COR-L47 (cell line): Measurements from ENCODE around the gene FBXW11.

Experiments used
- DNase-seq: peaks from one replicate; lab custom pipeline; 2025; lab: John Stamatoyannopoulos, UW

Gene FBXW11

GRCh38 chr5:172015346-172015745, 8.9 kb upstream of the FBXW11 start:
- DNase-seq = no peak

DNA sequence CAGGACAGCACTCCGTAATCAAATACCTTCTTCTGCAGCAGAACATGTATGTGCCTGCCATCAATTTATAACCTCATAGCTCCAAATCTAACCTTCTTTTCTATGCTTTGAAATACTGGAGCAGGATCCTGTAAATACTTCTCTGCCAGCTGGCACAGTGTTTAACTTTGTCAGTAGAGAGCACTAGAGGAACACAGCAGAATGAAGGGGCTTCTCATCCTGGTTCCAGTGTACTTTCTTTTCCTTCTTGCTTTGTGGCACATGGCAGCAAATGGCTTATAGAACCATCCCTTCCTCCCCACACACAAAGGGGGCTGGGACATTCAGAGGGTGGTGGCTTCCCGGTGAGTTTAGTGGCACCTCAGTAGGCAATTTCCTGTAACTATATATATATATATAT, 3.8 kb upstream of the FBXW11 start:
- no peak for DNase-seq

DNA sequence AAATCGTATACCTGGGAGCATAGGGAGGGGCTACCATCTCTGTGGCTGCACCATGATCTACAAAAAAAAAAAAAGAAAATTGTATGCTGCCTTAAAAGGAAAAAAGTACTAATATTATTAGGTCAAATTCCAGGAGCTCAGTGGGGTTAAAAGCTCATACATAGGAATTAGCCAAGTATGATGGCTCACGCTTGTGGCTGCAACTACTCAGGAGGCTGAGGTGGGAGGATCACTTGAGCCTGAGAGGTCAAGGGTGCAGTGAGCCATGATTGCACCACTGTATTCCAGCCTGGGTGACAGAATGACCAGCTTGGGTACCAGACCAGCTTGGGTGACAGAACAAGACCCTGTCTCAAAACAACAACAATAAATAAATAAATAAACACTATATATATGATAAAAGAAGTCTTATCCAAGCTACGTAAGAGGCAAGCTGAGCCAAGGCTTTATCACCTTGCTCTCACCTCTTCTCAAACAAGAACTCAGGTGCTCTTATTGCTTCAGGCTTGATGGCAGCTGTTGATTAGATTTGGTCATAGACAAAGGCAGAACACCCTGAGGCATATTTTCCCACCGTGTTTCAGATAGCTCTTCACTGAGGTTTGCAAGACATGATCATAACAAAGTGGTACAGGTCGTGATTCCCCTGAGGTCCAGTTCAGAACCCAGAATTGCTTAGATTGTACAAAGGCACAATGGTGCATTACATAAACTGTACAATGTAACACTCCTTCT, 3.3 kb upstream of the FBXW11 start:
- no peak for DNase-seq

- DNase-seq = no peak
Measured at GRCh38 chr5:172008689-172009141, 2.3 kb upstream of the FBXW11 start.

- DNase-seq = no peak
Measured at GRCh38 chr5:172008111-172008455, 1.6 kb upstream of the FBXW11 start.

GRCh38 chr5:172007175-172008110, 1.0 kb upstream of the FBXW11 start:
- DNase-seq = no peak

DNA sequence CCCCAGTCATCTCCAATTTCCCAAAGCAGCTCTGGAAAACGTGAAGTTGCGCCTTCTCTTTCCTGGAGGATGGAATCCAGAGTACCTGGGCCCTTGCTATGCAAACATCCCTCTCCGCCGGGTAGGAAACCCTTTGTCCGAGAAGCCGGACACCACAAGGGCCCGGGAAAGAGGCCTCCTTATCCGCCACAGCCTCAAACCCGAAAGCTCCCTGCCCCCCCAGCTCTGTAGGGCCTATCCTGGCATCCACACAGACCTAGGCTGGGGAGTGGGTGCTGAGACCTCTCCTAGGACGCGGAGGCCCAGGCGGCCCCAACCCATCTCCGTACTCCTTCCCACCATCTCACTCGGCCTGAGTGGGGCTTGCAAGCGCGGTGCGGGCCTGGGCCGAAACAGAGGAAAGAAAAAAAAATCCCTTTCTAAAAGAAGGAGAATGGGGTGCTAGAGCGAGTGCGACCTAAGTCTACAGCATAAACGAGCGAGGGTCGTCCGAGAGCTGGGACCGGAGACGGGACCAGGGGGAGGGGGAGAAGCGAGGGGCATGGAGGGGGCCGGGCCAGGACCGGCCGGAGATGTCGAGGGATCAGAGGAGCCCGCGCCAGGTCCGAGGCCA, 624 bp downstream of the FBXW11 start:
- DNase-seq = peak; percentile 15

DNA sequence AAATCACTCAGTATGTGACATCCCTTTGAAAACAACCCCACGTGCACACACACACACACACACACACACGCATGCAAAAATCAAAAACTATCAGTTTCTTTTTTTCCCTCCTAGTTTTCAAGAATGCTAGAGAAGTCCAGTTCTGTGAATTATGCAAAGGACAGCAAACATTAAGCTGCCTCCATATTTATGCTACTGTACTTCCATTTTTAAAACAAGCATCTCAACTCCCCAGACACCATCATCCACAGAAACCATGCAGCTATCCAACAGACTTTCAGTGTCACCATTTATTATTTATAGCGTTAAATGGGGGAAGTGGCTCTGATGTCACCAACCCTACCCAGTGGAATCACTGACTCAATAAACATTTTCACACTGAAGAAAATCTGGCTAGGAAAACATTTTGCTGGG, 1.6 kb downstream of the FBXW11 start:
- DNase-seq = no peak

- no peak for DNase-seq
Measured at GRCh38 chr5:172003746-172004145, 2.7 kb downstream of the FBXW11 start.

DNA sequence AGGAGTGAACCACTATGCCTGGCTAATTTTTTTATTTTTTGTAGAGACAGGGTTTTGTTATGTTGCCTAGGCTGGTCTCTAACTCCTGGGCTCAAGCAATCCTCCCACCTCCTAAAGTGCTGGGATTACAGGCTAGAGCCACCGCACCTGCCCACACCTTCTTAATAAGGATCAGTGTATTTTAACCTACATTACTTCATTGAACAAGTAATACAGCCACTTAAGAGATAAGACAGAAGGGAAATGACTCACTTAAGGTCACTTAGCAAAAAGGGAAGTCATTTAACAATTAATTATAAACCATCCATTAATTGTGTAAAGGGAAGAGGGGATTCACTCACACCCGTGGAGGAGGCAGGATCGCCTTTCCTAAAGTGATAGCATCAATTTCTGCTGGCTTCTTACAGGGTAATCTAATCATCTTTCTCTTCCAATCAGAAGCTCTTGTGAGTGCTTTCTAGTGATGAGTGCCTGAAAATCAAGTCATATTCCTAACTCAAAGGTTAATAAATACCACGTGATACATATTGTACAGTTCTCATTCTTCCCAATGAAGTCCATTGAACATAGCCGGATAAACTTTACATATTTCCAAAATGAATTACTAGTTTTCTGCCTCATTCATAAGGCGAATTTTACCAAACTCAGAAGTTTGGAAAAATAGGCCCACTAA, 3.5 kb downstream of the FBXW11 start:
- no peak for DNase-seq

- no peak for DNase-seq
Measured at GRCh38 chr5:172002310-172002709, 4.1 kb downstream of the FBXW11 start.

GRCh38 chr5:171999877-172000276, 6.6 kb downstream of the FBXW11 start:
- DNase-seq = no peak

- DNase-seq = no peak
Measured at GRCh38 chr5:171999100-171999499, 7.3 kb downstream of the FBXW11 start.

- no peak for DNase-seq
Measured at GRCh38 chr5:171997011-171997410, 9.4 kb downstream of the FBXW11 start.

DNA sequence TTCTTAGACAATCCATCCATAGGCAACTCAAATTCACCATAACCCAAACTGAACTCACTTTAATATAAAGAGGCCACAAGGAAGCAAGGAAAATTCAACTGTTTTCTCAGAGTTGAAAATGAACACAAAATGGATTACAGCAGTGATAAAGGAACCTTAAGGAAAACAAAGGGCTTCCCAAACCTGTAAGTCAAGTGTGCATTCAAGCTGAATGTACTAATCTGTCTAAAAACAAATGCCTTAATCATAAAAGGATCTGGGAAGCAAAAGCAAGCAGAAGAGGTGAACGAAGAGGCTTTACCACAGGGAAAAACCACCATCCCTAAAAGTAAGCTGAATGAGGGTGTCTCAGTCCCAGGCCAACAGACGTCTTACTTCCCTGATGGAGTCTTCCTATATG, 13.6 kb downstream of the FBXW11 start:
- DNase-seq = no peak

DNA sequence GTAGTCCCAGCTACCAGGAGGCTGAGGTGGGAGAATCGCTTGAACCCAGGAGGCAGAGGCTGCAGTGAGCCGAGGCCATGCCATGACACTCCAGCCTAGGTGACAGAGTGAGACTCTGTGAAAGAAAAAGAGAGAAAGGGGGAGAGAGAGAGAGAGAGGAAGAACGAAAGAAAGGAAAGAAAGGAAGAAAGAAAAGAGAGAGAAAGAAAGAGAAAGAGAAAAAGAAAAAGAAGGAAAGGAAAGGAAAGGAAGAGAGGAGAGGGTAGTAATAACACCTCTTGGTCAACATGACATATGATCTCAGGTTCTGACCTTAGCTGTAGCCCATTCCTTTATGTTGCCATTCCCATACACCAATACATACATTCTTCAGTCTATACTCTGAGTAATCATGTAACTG, 14.1 kb downstream of the FBXW11 start:
- DNase-seq = no peak

DNA sequence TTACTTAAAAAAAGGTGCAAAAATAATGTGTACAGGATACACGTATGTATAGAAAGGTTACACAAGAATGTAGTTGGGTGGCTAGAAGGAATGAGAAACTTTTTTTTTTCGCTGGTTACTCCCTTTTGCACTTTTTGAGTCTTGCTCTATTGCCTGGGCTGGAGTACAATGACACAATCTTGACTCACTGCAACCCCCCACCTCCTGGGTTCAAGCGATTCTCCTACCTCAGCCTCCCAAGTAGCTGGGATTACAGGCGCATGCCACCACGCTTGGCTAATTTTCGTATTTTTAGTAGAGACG, 15.8 kb downstream of the FBXW11 start:
- DNase-seq = no peak

GRCh38 chr5:171989946-171990712, 16.3 kb downstream of the FBXW11 start:
- no peak for DNase-seq

- no peak for DNase-seq
Measured at GRCh38 chr5:171989276-171989675, 17.2 kb downstream of the FBXW11 start.

- no peak for DNase-seq
Measured at GRCh38 chr5:171986772-171987171, 19.7 kb downstream of the FBXW11 start.

DNA sequence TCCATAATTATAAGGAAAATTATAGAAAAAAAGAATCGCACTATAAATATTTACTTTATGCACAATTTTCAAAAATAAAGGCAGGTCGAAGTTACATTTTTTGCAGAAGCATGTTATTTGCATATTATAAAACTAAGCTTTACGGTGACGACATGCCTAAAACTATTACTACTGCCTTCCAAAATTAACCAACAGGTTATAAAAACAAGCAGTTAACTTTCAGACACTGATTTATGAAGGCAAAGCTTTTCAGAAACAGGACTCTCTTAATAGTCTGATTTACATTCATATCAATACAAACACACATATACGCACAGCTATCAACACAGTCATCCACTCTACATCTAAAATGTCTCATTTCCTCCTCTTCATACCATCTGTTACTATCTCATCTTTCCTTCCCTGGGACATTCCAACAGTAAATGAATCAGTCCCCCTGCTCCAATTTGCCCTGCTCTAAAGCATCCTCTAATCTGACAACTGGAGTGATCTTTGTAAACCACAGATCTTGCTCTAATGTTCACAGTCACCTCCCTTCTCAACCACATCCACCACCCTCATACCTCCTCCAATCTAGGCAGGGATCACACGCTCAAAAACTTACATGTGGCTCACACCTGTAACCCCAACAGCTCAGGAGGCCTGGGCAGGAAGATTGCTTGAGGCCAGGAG, 21.6 kb downstream of the FBXW11 start:
- no peak for DNase-seq
